Activated naive CD8-positive, alpha-beta T cell (primary cell): ENCODE measurements around the gene DNAH10.

Experiments
- H3K27ac Mint-ChIP-seq: one replicate; pipeline ENCODE4 v1.8.0; 2021; ENCODE audit warnings: mixed read lengths
- H3K27me3 Mint-ChIP-seq: one replicate; pipeline ENCODE4 v1.8.0; 2021; ENCODE audit warnings: mixed read lengths
- H3K36me3 Mint-ChIP-seq: one replicate; pipeline ENCODE4 v1.8.0; 2021; ENCODE audit warnings: mixed read lengths
- H3K4me1 Mint-ChIP-seq: one replicate; pipeline ENCODE4 v1.8.0; 2021; ENCODE audit warnings: low read depth, mixed read lengths
- H3K4me3 Mint-ChIP-seq: one replicate; pipeline ENCODE4 v1.8.0; 2021; ENCODE audit warnings: mild to moderate bottlenecking, mixed read lengths
- H3K9me3 Mint-ChIP-seq: one replicate; pipeline ENCODE4 v1.8.0; 2021; ENCODE audit warnings: low read depth, mixed read lengths

The DNAH10 gene

DNA sequence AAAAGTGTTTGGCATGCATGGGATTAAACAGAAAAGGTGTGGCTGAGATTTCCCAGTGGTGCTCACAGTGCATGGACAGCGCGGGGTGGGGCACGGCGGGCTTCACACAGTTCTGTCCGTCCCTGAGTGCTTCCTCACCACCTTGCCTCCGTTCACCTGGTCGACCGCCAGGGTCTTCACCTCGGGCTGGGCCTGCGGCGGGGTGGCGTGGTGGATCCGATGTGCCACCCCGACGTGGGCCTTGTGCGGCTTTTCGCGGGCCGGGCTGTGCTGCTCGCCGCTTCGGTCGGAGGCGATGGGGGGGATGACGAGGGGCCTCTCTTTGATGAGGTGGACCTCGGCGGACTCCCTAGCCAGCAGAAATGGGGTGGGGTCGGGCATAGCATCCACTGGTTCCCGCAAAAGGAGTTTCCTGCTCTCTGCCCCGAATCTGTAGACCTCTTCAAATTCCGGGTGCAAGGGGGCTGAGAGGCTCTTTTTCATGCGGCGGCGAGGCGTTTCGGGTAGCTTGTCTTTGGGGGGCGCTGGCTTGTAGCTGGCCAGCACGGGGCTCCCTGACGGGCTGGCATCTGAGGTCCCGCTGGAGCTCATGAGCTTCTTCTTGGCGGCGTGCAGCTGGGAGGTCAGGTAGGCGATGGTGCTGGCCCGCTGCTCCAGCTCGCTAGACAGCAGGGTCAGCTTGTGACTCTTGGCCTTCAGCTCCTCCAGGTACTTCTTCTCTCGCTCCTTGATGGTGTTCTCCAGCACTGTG, 175.0 kb downstream of the DNAH10 start:
- peaks cover 35% of the 10 kb centered on the region for H3K4me1 Mint-ChIP-seq
- peak overlapping the region; percentile 78 for H3K4me3 Mint-ChIP-seq
- no peaks in the 10 kb centered on the region for H3K9me3 Mint-ChIP-seq
- H3K27me3 Mint-ChIP-seq, result no peaks in the 10 kb centered on the region
- H3K27ac Mint-ChIP-seq, result peak overlapping the region; percentile 92
- H3K36me3 Mint-ChIP-seq, result peaks cover 10% of the 10 kb centered on the region

- Mint-ChIP-seq H3K27ac (peak overlapping the region; percentile 92), H3K36me3 (peaks cover 15% of the 10 kb centered on the region)
Measured at GRCh38 chr12:123937707-123938591, 175.8 kb downstream of the DNAH10 start.

DNA sequence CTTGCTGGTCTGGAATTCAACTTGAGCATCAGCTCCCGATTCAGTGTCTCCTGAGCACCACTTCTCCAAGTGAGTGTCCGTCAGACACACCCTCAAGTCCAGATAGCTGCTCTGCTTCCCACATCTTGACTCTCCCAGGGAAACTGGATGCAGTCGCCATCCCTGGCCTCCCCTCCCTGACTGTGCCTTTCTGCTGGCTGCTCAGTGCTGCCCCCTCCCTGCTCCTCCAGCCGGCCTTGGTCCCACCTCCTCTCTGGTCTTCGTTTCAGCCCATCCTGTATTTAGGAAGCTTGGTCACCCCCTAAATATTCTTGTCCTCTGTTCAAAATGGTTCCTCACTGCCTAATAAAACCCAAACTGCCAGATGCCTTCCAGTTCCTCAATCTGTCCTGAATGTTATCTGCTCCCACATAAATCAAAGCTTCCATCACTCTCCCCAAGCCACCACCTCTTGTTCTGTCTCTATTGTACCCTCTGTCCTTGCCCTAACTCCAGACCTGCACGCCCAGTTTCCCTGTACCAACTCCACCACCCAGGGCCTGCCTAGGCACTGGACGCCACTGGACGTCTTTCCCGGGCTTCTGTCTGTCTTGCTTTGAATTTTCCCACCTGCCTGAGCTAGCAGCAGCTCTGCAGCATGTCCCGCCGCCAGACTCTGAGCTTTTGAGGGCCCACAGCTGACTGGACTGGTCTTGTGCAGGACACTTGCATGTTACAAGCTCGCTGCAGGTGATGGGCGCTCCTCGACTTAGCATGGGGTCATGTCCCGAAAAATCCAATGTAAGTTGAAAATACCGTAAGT, 176.8 kb downstream of the DNAH10 start:
- Mint-ChIP-seq H3K36me3 (peaks cover 15% of the 10 kb centered on the region), H3K9me3 (no peaks in the 10 kb centered on the region), H3K4me3 (peak overlapping the region; percentile 78), H3K27ac (peak overlapping the region; percentile 92), H3K4me1 (peaks cover 26% of the 10 kb centered on the region), H3K27me3 (no peaks in the 10 kb centered on the region)

More at GRCh38 chr12:123937707-123938591, 175.8 kb downstream of the DNAH10 start:
- H3K27me3 Mint-ChIP-seq, result no peaks in the 10 kb centered on the region
- H3K9me3 Mint-ChIP-seq, result no peaks in the 10 kb centered on the region
- H3K4me1 Mint-ChIP-seq, result peaks cover 29% of the 10 kb centered on the region
- H3K4me3 Mint-ChIP-seq, result peak overlapping the region; percentile 78

DNA sequence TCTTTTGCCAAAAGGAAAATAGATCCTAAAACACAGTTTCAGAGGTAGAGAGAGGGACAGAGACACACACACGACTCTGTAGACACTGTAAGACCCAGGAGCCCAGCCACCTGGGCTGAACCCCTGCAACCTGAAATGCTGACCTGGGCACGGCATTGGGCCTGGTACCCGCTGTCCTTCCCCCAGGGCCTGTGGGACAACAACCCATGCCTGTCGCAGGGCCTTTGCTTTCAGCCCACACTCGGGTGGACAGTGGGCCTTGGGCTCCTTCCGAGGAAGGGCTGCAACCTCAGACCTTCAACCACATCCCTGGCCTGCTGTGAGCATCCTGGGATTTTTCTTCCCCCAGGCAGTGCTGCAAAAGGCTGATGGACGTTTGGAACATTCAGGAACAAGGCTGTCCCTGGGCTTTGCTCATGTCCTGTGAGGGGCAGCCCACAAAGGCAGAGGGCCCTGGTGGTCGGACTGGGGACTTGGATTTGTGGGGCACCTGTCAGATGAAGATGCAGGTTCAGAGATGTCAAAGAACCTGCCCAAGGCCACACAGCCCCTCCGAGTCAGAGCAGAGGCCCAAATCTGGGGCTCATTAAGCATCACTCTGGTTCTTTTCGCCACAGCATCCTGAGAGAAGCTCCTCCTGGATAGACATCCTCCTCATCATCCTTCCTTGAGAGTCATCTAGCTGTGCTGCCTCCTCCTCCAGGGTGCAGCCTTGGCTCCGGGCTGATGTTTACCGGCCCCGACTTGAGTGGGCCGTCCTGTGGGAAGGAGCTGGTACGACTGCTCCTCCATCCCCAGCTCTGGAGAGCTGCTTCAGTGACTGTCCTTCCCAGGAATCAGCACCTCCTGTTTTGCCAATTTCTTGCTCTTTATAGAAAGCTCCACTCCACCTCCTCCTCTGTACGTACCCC, 177.9 kb downstream of the DNAH10 start:
- no peaks in the 10 kb centered on the region for H3K9me3 Mint-ChIP-seq
- H3K36me3 Mint-ChIP-seq, result peaks cover 18% of the 10 kb centered on the region
- H3K4me1 Mint-ChIP-seq, result peaks cover 26% of the 10 kb centered on the region
- H3K27ac Mint-ChIP-seq, result no peak overlapping the region
- no peaks in the 10 kb centered on the region for H3K27me3 Mint-ChIP-seq
- no peak overlapping the region for H3K4me3 Mint-ChIP-seq

DNA sequence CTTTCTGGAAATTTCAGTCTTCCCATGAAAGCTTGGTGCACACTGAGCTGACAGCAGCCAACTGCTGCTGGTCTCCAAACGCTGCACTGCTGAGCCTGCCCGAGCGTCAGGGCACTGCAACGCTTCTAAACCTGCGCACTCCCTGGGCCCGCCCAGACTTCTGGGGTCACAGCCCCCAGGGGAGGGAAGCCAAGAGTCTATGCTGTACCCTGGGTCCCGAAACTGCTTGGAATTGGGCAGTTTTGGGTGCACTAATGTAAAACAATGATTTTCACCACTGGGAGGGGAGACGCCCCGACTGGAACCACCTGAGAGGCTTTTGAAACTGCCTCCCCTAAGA, 178.5 kb downstream of the DNAH10 start:
- Mint-ChIP-seq H3K36me3 (peaks cover 18% of the 10 kb centered on the region), H3K9me3 (no peaks in the 10 kb centered on the region), H3K27ac (no peak overlapping the region), H3K27me3 (no peaks in the 10 kb centered on the region), H3K4me3 (no peak overlapping the region), H3K4me1 (peaks cover 26% of the 10 kb centered on the region)

DNA sequence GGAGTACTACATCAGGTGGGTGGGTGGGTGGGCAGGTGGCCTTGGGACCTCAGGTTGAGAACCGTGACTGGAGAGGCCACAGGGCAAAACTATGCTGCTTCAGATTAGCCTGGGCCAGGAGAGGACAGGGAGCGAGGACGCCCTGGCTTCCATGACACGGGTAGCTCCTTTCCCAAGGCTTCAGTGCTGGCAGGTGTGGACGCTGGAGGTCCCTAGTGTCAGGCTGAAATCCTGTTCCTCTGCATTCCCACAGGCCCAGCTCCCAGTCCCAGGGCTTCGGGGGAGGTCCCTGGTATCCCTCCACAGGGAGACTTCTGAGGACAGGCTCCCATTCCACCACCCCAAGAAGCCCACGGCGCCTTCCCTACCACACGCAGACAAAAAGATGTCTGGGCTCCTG, 178.9 kb downstream of the DNAH10 start:
- Mint-ChIP-seq H3K4me1 (peaks cover 26% of the 10 kb centered on the region), H3K27ac (no peak overlapping the region), H3K9me3 (no peaks in the 10 kb centered on the region), H3K4me3 (no peak overlapping the region), H3K27me3 (no peaks in the 10 kb centered on the region), H3K36me3 (peaks cover 18% of the 10 kb centered on the region)

DNA sequence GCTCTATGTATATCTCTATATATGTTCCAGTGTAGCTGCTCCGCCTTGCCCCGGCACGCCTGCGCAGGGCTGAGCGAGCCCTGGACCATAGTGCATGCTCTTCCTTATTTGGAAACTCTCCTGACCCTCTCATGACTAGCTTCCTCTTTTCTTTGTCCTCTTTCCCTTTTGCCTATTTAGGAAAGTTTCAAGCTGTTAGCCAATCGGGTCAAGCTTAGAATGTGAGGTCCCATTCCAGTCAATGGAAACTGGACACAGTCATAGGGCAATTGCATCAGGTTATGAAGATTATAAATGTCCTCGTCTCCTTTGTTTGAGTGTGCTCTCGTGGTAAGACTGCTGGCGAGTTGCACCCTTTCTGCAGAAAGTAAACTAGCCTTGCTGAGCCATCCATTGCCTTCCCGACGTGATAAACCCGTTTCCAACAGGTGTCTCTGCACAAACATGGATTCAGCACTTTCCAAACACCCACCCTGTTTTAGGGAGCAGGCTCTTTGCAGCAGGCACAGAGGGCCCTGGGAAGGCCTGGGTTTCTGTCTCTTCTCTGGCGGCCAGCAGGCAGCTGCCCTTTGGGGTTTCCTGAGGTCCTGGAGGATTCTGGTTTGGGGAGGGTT, 179.6 kb downstream of the DNAH10 start:
- Mint-ChIP-seq H3K4me3 (no peak overlapping the region), H3K27me3 (no peaks in the 10 kb centered on the region), H3K4me1 (peaks cover 24% of the 10 kb centered on the region), H3K9me3 (no peaks in the 10 kb centered on the region), H3K36me3 (peaks cover 16% of the 10 kb centered on the region), H3K27ac (no peak overlapping the region)

GRCh38 chr12:123942238-123942653, 180.1 kb downstream of the DNAH10 start:
- Mint-ChIP-seq H3K27ac (no peak overlapping the region), H3K4me3 (no peak overlapping the region), H3K9me3 (no peaks in the 10 kb centered on the region), H3K4me1 (peaks cover 23% of the 10 kb centered on the region), H3K27me3 (no peaks in the 10 kb centered on the region), H3K36me3 (peaks cover 16% of the 10 kb centered on the region)

- no peak overlapping the region for H3K4me3 Mint-ChIP-seq
- no peaks in the 10 kb centered on the region for H3K9me3 Mint-ChIP-seq
- no peak overlapping the region for H3K27ac Mint-ChIP-seq
- no peaks in the 10 kb centered on the region for H3K27me3 Mint-ChIP-seq
- H3K36me3 Mint-ChIP-seq, result peaks cover 13% of the 10 kb centered on the region
- peaks cover 15% of the 10 kb centered on the region for H3K4me1 Mint-ChIP-seq
Measured at GRCh38 chr12:123942911-123943648, 181.0 kb downstream of the DNAH10 start.

DNA sequence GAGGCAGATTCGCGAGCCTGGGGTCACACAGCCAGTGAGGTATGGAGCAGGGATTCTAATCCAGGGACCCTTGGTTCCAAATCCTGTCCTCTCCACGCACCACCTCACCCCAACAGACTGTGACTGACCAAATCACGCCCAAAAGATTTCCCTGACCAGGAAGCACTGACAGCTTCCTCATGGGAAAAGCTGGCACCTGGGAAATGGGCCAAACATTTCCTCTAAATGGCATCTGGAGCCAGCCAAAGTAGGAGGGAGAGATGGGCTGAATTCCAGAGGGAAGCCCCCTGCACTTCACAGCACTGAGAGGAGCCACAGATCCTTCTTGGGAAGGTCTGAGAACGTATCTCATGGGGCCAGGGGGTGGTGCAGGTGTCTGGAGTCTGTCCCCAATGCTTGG, 181.7 kb downstream of the DNAH10 start:
- no peaks in the 10 kb centered on the region for H3K9me3 Mint-ChIP-seq
- no peak overlapping the region for H3K27ac Mint-ChIP-seq
- H3K4me3 Mint-ChIP-seq, result no peak overlapping the region
- peaks cover 7% of the 10 kb centered on the region for H3K4me1 Mint-ChIP-seq
- H3K27me3 Mint-ChIP-seq, result no peaks in the 10 kb centered on the region
- peaks cover 13% of the 10 kb centered on the region for H3K36me3 Mint-ChIP-seq

- Mint-ChIP-seq H3K27ac (no peak overlapping the region), H3K4me1 (peaks cover 2% of the 10 kb centered on the region), H3K36me3 (peaks cover 13% of the 10 kb centered on the region), H3K27me3 (no peaks in the 10 kb centered on the region), H3K9me3 (no peaks in the 10 kb centered on the region), H3K4me3 (no peak overlapping the region)
Measured at GRCh38 chr12:123944696-123945095, 182.6 kb downstream of the DNAH10 start.

GRCh38 chr12:123945287-123946151, 183.4 kb downstream of the DNAH10 start:
- no peaks in the 10 kb centered on the region for H3K27me3 Mint-ChIP-seq
- peaks cover 13% of the 10 kb centered on the region for H3K36me3 Mint-ChIP-seq
- H3K9me3 Mint-ChIP-seq, result no peaks in the 10 kb centered on the region
- H3K4me3 Mint-ChIP-seq, result no peak overlapping the region
- no peak overlapping the region for H3K27ac Mint-ChIP-seq
- H3K4me1 Mint-ChIP-seq, result no peaks in the 10 kb centered on the region
